ENCODE data around the gene ZSCAN2.
A peak's percentile ranks its signal among the peaks of the same experiment; 100 is the strongest.

DNA sequence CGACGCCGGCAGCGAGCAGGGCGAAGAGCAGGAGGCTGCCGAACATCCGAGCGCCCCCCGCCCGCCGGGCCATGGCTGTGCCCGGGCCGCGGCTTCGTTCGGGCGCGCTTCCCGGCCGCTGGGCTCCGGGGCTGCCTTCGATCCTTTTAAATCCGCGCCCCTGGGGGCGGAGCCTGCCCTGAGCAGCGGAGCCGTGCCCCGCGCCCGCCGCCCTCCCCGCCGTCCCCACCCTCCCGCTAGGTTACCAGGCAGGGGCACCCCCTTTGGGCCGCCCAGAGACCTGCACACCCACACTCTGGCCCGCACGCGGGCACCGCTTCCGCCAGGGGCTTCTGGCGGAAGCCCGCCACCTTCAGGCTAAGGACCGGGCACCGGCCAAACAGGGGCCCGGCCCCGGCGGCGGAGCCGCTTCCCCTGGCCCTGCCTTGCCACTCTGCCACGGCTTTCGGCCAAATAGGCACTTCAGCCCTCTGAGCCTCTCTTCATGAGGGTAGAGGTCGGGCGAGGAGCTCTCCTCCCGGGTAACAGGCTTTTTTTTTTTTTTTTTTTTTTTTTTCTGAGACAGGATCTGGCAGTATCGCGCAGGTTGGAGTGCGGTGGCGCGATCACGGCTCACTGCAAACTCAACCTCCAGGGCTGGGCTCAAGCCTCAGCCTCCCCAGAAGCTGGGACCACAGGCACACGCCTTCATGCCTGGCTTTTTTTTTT, 57.4 kb downstream of the ZSCAN2 start, which contains the start of gene NMB:
- TF ChIP-seq, protein P1, sequence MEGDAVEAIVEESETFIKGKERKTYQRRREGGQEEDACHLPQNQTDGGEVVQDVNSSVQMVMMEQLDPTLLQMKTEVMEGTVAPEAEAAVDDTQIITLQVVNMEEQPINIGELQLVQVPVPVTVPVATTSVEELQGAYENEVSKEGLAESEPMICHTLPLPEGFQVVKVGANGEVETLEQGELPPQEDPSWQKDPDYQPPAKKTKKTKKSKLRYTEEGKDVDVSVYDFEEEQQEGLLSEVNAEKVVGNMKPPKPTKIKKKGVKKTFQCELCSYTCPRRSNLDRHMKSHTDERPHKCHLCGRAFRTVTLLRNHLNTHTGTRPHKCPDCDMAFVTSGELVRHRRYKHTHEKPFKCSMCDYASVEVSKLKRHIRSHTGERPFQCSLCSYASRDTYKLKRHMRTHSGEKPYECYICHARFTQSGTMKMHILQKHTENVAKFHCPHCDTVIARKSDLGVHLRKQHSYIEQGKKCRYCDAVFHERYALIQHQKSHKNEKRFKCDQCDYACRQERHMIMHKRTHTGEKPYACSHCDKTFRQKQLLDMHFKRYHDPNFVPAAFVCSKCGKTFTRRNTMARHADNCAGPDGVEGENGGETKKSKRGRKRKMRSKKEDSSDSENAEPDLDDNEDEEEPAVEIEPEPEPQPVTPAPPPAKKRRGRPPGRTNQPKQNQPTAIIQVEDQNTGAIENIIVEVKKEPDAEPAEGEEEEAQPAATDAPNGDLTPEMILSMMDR (IDR thresholded peaks at IDR 0.05) = peak; percentile 36 to 74
- TF ChIP-seq POLR2A (IDR thresholded peaks at IDR 0.05) = no peak
- TF ChIP-seq POLR2AphosphoS5 (IDR thresholded peaks at IDR 0.05) = no peak
- no peak for TF ChIP-seq EP300 (IDR thresholded peaks at IDR 0.05)

Measured in suprapubic skin (tissue), 4 donors.